ENCODE data around the gene TSPAN12. TPM values are rescaled to one million over a fixed set of nuclear protein-coding genes. Genes with fewer than 3 reads are reported as not detected.

The TSPAN12 gene
- total RNA-seq, 1 experiment from 2014 or later = 7.4 TPM

- H3K4me1 ChIP-seq (ENCODE audit: control insufficient read depth in 1 of 2, insufficient read depth in 2 of 2, low read length in 2 of 2) = peaks cover 0 to 4% of the 10 kb centered on the region in 2 experiments; a peak in 1 of 4 replicates
- POLR2A ChIA-PET = interaction anchor here (0.6 kb wide), 1 partner anchor 190 kb away, joined by 3 read pairs; the partner anchor contains the start of gene ING3
- no peak overlapping the region for H3K4me3 ChIP-seq (replicated peaks in 1 of 2; ENCODE audit: low read depth in 1 of 2, low read length in 2 of 2)
- TF ChIP-seq ZNF274 (IDR thresholded peaks at IDR 0.05; ENCODE audit: low read depth, low read length) = no peak
- TF ChIP-seq EZH2 (IDR thresholded peaks at IDR 0.05) = no peak
- TF ChIP-seq MAX (IDR thresholded peaks at IDR 0.05) = no peak
- TF ChIP-seq EZH2phosphoT487 (IDR thresholded peaks at IDR 0.05; ENCODE audit: borderline replicate concordance) = no peak
- TF ChIP-seq CTCF (IDR thresholded peaks at IDR 0.05 in 2 of 3, conservative IDR thresholded peaks at IDR 0.05 in 1 of 3; ENCODE audit: borderline replicate concordance in 1 of 3, insufficient read depth in 1 of 3, low read depth in 2 of 3, low read length in 2 of 3) = no peak
- no peak for TF ChIP-seq YY1 (IDR thresholded peaks at IDR 0.05; ENCODE audit: extremely low read depth, insufficient replicate concordance, low read depth, low read length)
- no peak for TF ChIP-seq CBX3 (IDR thresholded peaks at IDR 0.05; ENCODE audit: low read depth)
- TF ChIP-seq JUND (IDR thresholded peaks at IDR 0.05) = no peak
- TF ChIP-seq FOSL1 (IDR thresholded peaks at IDR 0.05; ENCODE audit: low read depth) = no peak
- H3K79me2 ChIP-seq (ENCODE audit: insufficient read depth, low read length) = no peaks in the 10 kb centered on the region
- CTCF ChIA-PET = no interaction called here
- no peak overlapping the region for H3K27ac ChIP-seq (ENCODE audit: low read depth, low read length)
- no peak overlapping the region for H2AFZ ChIP-seq (ENCODE audit: low read depth, low read length, poor library complexity, severe bottlenecking)
- no peaks in the 10 kb centered on the region for H3K9me3 ChIP-seq (ENCODE audit: control insufficient read depth in 1 of 2, insufficient read depth in 1 of 2, low read depth in 1 of 2, low read length in 2 of 2)
- no peaks in the 10 kb centered on the region for H3K36me3 ChIP-seq (ENCODE audit: control insufficient read depth in 1 of 2, insufficient read depth in 2 of 2, low read length in 2 of 2)
- no peak overlapping the region for H3K4me2 ChIP-seq (ENCODE audit: low read length)
- no peaks in the 10 kb centered on the region for H4K20me1 ChIP-seq (ENCODE audit: insufficient read depth)
- DNase-seq (ENCODE audit: low read depth, low spot score) (no peak), ATAC-seq (no peak)
- intact Hi-C loops (cut with micrococcal nuclease) = no loop called here
- no peak overlapping the region for H3K9ac ChIP-seq (ENCODE audit: low read length)
- H3K9me2 ChIP-seq (ENCODE audit: insufficient read depth) = peaks cover 3% of the 10 kb centered on the region; the same call in 1 of the 2 replicates
- RAD21 ChIA-PET (ENCODE audit: low non-redundant PET in 1 of 2, low total read pairs in 2 of 2, uncharacterized antibody in 2 of 2, unreplicated experiment in 2 of 2) = no interaction called here
- no peaks in the 10 kb centered on the region for H3K27me3 ChIP-seq (ENCODE audit: insufficient read depth, low read length)
- no TSS peak for BruUV-seq (replicated peaks)
Measured at GRCh38 chr7:120760851-120761250, 97.1 kb downstream of the TSPAN12 start.
